PC-3 (cell line): ENCODE data around the gene OR7C1.

ENCODE experiments used
- CTCF ChIP-seq: fragments of 300-600 bp; sonication (generic); conservative IDR thresholded peaks from 2 replicates; pipeline ENCODE4 v1.5.1; 2017; ENCODE audit warnings: antibody characterized with exemption, low read depth, mild to moderate bottlenecking, low read length
- EZH2 ChIP-seq: fragments of 300-600 bp; sonication (generic); IDR thresholded peaks from one replicate; pipeline ENCODE4 v1.6.1; 2017; ENCODE audit warnings: antibody characterized with exemption, mild to moderate bottlenecking, low read length; ENCODE audit not compliant: unreplicated experiment
- EZH2phosphoT487 ChIP-seq: fragments of 300-600 bp; sonication (generic); IDR thresholded peaks from 2 replicates; pipeline ENCODE4 v1.6.1; 2018; ENCODE audit warnings: mild to moderate bottlenecking, antibody characterized with exemption, low read length, borderline replicate concordance

- TF ChIP-seq CTCF: no peak
- TF ChIP-seq EZH2: no peak
- no peak for TF ChIP-seq EZH2phosphoT487
These were observed 33.5 kb upstream of the OR7C1 start for GRCh38 chr19:14868497-14868896.
